GM10266 (cell line): ENCODE results near the gene ANO10.

Experiments used
- DNase-seq: peaks from one replicate; pipeline ENCODE4 v3.0.0; 2012; ENCODE audit errors: extremely low spot score
- CTCF ChIP-seq: IDR thresholded peaks from 2 replicates; pipeline ENCODE4 v1.5.1; 2012; ENCODE audit warnings: mild to moderate bottlenecking, low read depth; ENCODE audit not compliant: control insufficient read depth, insufficient read depth; ENCODE audit errors: missing control alignments

Gene ANO10

GRCh38 chr3:43349716-43350115, 272.1 kb downstream of the ANO10 start:
- no peak for TF ChIP-seq CTCF
- no peak for DNase-seq

GRCh38 chr3:43348852-43349574, 272.8 kb downstream of the ANO10 start:
- DNase-seq: no peak

GRCh38 chr3:43348350-43348749, 273.5 kb downstream of the ANO10 start:
- no peak for TF ChIP-seq CTCF

More at GRCh38 chr3:43348852-43349574, 272.8 kb downstream of the ANO10 start:
- TF ChIP-seq CTCF: no peak

GRCh38 chr3:43347774-43348173, 274.0 kb downstream of the ANO10 start:
- no peak for TF ChIP-seq CTCF
- no peak for DNase-seq

More at GRCh38 chr3:43348350-43348749, 273.5 kb downstream of the ANO10 start:
- no peak for DNase-seq

GRCh38 chr3:43346978-43347749, 274.6 kb downstream of the ANO10 start:
- DNase-seq: no peak

GRCh38 chr3:43345877-43346276, 275.9 kb downstream of the ANO10 start:
- no peak for DNase-seq
- TF ChIP-seq CTCF: no peak

More at GRCh38 chr3:43346978-43347749, 274.6 kb downstream of the ANO10 start:
- TF ChIP-seq CTCF: no peak

- no peak for TF ChIP-seq CTCF
Measured at GRCh38 chr3:43345246-43345645, 276.6 kb downstream of the ANO10 start.

More at GRCh38 chr3:43345246-43345645, 276.6 kb downstream of the ANO10 start:
- no peak for DNase-seq
